Measurements from ENCODE around the gene ASB10. TPM values are rescaled to one million over a fixed set of nuclear protein-coding genes. Genes with fewer than 3 reads are reported as not detected.

The ASB10 gene
- total RNA-seq, 2 donors from 2014 or later: not detected

- Histone ChIP-seq H3K4me1 (replicated peaks) (no peaks in the 10 kb centered on the region), H3K4me3 (no peak overlapping the region), H3K27me3 (replicated peaks; ENCODE audit: insufficient read depth) (no peaks in the 10 kb centered on the region), H3K9me3 (no peaks in the 10 kb centered on the region), H3K36me3 (no peaks in the 10 kb centered on the region), H3K27ac (no peak overlapping the region)
- TF ChIP-seq POLR2AphosphoS5 (IDR thresholded peaks at IDR 0.05): no peak
- TF ChIP-seq POLR2A (IDR thresholded peaks at IDR 0.05): no peak
- TF ChIP-seq CTCF (IDR thresholded peaks at IDR 0.05): no peak
- intact Hi-C loops (cut with DNase I): no loop called here
- DNase-seq (ENCODE audit: low spot score): no peak
- WGBS: 90% methylated on average over 1 of the region's 1 CpG
Measured at GRCh38 chr7:151161757-151162156, 25.3 kb downstream of the ASB10 start.

GRCh38 chr7:151157645-151158329 is 29.3 kb downstream of the ASB10 start:
- Histone ChIP-seq H3K27me3 (replicated peaks; ENCODE audit: insufficient read depth) (no peaks in the 10 kb centered on the region), H3K4me3 (no peak overlapping the region), H3K9me3 (no peaks in the 10 kb centered on the region), H3K36me3 (no peaks in the 10 kb centered on the region), H3K27ac (no peak overlapping the region), H3K4me1 (replicated peaks) (no peaks in the 10 kb centered on the region)
- WGBS: 67% methylated on average over 7 of the region's 7 CpGs
- intact Hi-C loops (cut with DNase I): no loop called here
- TF ChIP-seq CTCF (IDR thresholded peaks at IDR 0.05) (no peak), POLR2AphosphoS5 (IDR thresholded peaks at IDR 0.05) (no peak), POLR2A (IDR thresholded peaks at IDR 0.05) (no peak)
- no peak for DNase-seq (ENCODE audit: low spot score)

- intact Hi-C loops (cut with DNase I): no loop called here
- H3K9me3 ChIP-seq: no peaks in the 10 kb centered on the region
- DNase-seq (ENCODE audit: low spot score): no peak
- 39% methylated on average over 6 of the region's 6 CpGs for WGBS
- TF ChIP-seq POLR2AphosphoS5 (IDR thresholded peaks at IDR 0.05) (no peak), CTCF (IDR thresholded peaks at IDR 0.05) (no peak), POLR2A (IDR thresholded peaks at IDR 0.05) (no peak)
- H3K27ac ChIP-seq: no peak overlapping the region
- H3K4me1 ChIP-seq (replicated peaks): no peaks in the 10 kb centered on the region
- H3K4me3 ChIP-seq: no peak overlapping the region
- no peaks in the 10 kb centered on the region for H3K27me3 ChIP-seq (replicated peaks; ENCODE audit: insufficient read depth)
- no peaks in the 10 kb centered on the region for H3K36me3 ChIP-seq
Measured at GRCh38 chr7:151152643-151153513, 34.2 kb downstream of the ASB10 start.

GRCh38 chr7:151150388-151150787 is 36.7 kb downstream of the ASB10 start:
- TF ChIP-seq POLR2AphosphoS5 (IDR thresholded peaks at IDR 0.05) (peak; percentile 70), POLR2A (IDR thresholded peaks at IDR 0.05) (no peak)
- no peaks in the 10 kb centered on the region for H3K9me3 ChIP-seq
- no peaks in the 10 kb centered on the region for H3K4me1 ChIP-seq (replicated peaks)
- no peak overlapping the region for H3K27ac ChIP-seq
- WGBS: 39% methylated on average over 3 of the region's 3 CpGs
- no peaks in the 10 kb centered on the region for H3K36me3 ChIP-seq
- H3K4me3 ChIP-seq: no peak overlapping the region
- peak; percentile 77 for DNase-seq (ENCODE audit: low spot score)
- intact Hi-C loops (cut with DNase I): no loop called here
- no peaks in the 10 kb centered on the region for H3K27me3 ChIP-seq (replicated peaks; ENCODE audit: insufficient read depth)

GRCh38 chr7:151148319-151149259 is 38.5 kb downstream of the ASB10 start:
- no peak for TF ChIP-seq CTCF (IDR thresholded peaks at IDR 0.05)
- no peak for TF ChIP-seq POLR2A (IDR thresholded peaks at IDR 0.05)
- no peak for TF ChIP-seq POLR2AphosphoS5 (IDR thresholded peaks at IDR 0.05)
- Histone ChIP-seq H3K36me3 (peaks cover 0 to 5% of the 10 kb centered on the region in 2 donors), H3K9me3 (no peaks in the 10 kb centered on the region), H3K27ac (no peak overlapping the region), H3K27me3 (replicated peaks; ENCODE audit: insufficient read depth) (no peaks in the 10 kb centered on the region), H3K4me1 (replicated peaks) (no peaks in the 10 kb centered on the region), H3K4me3 (no peak overlapping the region)
- intact Hi-C loops (cut with DNase I): no loop called here
- 40% methylated on average over 22 of the region's 22 CpGs for WGBS
- DNase-seq (ENCODE audit: low spot score): no peak

All from prostate gland (tissue), 2 donors.